ENCODE data around the gene TNS1.
"Not testable (repeated sequence)": the region's sequence is repeated elsewhere in the genome, so short reads cannot be mapped to it uniquely, and the experiment has no call there.

Gene TNS1

GRCh38 chr2:218029366-218030360 is 26.9 kb upstream of the TNS1 start:
- DNase-seq: no peak

- DNase-seq: no peak
These were observed 26.0 kb upstream of the TNS1 start for GRCh38 chr2:218028562-218029348.

- no peak for DNase-seq
These were observed 25.3 kb upstream of the TNS1 start for GRCh38 chr2:218028189-218028495.

DNA sequence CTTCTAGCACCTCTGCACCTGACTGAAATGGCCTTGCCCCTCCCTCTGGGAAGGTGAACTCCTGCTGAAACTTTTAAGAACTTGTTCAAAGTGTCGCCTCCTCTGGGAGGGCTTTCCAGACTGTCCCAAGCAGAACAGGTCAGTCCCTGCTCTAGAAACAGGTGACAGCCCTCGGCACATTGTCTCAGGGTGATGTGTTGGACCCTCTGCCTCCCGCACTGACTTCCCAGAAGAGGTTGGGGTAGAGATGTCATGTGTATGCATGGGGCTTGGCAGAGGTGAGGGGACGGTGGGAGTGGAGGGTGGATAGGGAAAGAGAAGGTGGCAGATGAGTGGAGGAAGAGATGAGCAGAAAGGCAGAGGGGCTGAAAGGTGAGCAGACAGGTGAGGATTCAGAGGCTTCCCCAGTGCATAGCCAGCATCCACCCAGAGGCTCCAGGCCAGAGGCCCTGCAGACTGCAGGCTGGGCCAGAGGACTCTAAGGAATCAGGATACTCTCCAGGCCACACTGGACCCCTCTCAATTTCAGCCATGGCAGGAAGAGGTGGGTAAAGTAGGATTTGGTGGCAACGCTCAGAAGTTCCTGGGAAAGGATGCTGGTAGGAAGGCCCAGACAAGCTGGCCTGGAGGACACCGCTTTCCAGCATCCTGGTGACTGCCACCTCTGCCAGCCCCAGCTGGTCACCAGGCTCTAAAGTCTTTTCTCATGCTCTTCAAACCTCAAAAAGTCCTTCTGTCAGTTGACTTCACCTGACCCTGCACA is 24.8 kb upstream of the TNS1 start:
- DNase-seq: no peak

DNA sequence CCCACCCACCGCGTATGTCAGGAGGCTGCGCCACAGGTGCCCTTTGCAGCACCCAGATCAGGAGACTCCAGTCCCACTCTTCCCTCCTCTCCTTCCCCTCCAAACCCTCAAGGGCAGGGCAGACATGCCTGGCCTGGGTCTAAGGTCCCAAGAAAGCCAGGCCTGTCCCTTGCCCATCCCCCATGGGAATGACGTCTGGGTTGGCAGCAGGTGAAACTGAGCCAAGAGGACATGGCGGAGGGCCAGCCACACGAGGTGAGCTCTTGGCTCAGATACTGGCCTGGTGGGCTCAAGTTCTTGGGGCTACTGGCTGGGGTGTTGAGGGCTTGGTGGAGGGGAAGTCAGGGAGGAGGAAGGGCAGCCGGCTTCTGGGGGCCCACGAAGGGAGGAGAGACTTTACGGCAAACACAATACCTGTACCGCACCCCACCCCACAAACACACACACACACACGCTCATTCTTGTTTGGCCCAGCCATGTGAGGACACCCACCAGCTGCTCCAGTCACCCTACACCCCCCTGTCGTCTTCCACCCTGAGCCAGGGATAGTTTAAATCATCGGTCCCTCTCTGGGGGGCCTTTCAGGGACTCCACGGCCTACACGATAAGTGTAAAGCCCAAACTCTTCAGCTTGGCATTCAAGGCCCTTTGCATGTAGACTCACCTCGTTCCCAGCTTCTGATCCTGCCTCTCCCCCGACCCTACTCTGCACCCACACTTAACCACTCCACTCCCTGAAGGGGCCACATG is 24.1 kb upstream of the TNS1 start:
- no peak for DNase-seq

DNA sequence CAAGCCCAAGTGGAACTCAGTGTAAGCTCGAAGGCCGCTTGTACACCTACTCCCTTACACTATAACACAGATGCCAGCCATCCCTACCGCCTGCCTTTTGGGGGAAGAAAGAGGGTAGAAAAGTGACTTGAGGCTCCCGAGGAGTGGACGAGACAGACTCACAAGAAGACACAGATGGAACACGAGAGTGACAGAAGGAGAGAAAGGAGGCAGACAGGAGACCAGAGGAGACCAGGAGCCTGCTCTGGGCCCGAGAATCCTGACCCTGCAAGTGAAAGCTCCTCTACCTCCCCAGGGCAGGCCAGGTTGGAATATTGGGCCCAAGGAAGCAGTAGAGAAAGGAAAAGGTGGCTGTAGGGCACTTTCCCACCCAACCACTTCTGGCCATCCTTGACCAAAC is 23.4 kb upstream of the TNS1 start:
- no peak for DNase-seq

- DNase-seq: no peak
These were observed 22.1 kb upstream of the TNS1 start for GRCh38 chr2:218024871-218025270.

DNA sequence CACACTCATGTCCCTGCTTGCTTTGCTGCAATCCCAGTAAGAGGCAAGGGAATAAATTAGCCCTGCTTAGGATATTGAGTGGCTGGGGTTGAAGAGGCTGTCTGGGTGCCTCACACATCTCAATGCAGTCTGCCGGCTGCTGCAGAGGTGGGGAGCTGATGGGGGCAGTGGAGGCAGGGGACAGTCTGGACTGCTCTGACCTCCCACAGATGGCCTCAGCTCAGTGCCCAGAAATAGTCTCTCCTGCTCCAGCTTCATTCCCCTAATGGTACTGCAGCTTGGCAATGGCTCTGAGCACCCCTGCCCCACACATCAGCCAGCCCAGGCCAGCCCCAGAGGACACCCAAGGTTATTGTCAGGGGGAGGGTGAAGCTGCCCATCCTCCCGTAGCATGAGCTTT is 21.5 kb upstream of the TNS1 start:
- DNase-seq: no peak

- no peak for DNase-seq
These were observed 20.8 kb upstream of the TNS1 start for GRCh38 chr2:218023636-218024035.

DNA sequence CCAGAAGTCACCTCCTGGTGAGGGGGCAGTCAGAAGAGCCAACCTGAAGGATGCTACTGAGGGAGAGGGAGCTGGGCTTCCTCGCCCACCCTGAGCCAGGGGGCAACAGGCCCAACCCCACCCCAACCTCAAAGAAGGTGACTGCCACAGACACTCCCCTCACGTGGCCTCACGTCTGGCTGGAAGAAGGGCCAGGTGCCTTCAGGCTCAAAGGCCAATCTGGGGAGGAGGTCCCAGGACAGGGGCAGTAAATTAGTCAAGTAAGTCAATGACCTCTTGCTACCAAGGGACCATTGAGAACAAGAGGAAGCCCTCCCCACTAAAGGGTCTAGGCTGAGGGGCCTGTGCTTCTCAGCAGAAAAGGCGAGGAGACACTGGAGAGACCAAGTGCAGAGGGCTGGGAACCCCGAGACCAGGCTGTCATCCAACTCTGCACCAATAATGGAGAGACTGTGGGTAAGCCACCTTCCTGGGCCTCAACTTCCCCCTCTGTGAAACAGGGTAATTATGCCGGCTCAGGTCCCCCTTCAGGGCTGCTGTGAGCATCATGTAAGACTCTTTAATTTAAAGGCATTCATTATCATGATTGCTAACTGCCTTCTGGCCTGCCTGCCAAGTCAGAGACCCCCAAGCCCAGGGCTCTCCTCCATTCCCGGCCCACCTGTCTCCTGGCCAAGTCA is 20.2 kb upstream of the TNS1 start:
- DNase-seq: no peak

GRCh38 chr2:218022131-218022850 is 19.5 kb upstream of the TNS1 start:
- no peak for DNase-seq

GRCh38 chr2:218021536-218022071 is 18.8 kb upstream of the TNS1 start:
- DNase-seq: no peak

DNA sequence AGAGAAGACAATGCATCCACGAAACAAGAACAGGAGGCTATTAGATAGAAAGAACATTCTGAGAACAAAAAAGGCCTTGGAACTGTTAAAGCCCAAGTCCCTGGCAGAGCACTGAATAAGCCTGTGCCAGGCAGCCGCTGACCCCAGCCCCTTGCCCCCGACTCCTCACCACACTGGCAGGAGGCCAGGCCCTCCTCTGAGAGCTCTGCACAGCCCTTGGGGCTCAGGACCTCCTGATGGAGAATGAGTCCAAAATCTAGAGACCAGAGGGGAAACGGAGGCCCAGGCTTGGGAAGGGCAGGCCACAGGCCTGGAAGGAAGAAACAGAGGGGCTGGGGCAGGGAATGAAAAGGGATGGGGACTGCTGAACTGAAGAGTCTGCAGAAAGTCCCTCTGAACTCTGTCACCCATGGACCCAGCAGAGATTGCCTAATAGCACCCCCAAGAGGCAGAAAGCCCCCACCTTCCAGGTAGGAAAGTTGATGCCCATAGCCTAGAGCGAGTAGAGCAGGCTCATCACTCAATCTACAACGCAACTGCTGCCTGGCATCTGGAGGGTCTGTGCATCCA is 18.3 kb upstream of the TNS1 start:
- DNase-seq: no peak

GRCh38 chr2:218020281-218020680 is 17.5 kb upstream of the TNS1 start:
- DNase-seq: no peak

DNA sequence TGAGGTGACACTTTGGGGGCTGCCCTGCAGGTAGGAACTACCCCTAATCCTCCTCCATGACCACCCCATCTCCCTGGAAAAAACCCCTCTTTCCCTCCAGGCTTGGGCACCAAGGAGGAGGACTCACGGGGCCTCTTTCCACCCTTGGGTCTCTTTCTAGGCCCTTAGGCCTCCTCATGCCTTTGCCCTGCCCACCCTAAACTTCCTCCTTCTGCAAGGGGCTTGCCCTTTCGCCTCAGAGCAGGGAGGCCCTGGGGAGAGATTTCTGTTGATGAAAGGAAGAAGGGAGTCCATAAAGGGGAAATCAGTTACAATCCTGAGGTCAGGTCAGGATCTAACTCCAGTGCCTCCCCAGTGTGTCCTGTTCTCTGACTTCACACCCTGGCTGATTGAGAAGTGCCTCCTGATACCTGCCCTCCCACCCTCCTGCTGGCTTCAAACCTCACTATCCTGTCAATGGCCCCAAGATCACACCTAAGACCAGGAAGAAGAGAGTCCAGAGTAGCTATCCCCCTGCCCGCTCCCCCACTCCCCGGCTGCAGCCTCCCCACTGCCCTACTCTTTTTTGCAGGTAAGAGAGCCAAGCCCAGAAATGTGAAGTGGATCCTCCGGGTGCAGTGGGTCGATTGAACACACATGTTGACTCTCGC is 16.7 kb upstream of the TNS1 start:
- no peak for DNase-seq

DNA sequence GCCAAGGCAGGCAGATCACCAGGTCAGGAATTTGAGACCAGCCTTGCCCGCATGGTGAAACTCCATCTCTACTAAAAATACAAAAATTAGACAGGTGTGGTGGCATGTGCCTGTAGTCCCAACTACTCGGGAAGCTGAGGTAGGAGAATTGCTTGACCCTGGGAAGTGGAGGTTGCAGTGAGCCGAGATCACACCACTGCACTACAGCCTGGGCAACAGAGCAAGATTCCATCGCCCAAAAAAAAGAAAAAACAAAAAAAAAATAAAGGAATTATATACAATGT is 16.0 kb upstream of the TNS1 start:
- DNase-seq: not testable (repeated sequence)

DNA sequence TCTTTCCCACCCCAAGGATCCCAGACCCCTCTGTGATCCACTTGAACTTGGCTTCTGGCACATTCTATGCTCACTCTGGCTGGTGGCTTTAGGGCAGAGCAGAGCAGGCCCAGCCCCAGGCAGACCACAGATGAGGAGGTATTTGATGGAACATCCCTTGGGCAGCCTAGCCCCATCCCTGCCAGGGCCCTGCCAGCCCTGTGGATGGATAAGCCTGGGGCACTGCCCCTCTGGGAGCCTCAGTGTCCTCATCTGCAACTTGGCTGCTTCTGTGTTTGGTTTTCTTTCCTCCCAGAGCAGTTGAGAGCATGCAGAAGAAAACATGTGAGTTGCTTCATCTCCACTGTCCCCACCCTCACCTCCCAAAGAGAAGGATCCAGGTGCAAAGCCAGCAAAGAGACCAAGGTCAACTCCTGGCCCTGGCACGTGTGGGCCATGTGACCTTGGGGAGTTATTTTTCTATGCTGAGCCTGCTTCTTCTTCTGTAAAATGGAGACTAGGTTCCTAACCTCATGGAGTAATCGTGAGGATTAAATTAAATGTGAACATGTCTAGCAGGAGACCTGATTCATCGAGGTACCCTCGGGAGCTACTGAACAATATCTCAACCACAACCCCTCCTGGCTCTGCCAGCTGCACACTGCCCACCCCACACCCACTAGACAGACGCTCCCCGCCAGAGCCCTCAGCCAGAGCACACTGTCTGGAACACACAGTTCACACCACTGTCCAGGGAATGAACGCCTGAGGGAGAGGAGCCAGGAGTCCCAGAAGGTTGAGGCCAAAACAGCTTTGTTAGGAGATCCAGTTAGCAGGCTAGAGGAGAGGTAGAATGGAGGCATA is 14.6 kb upstream of the TNS1 start:
- no peak for DNase-seq

GRCh38 chr2:218016810-218017209 is 14.0 kb upstream of the TNS1 start:
- DNase-seq: no peak
